GM12878 (cell line): Measurements from ENCODE around the gene MST1. TPM values are rescaled to one million over a fixed set of nuclear protein-coding genes. Genes with fewer than 3 reads are reported as not detected.

Source experiments
- CBX5 ChIP-seq: sonication (generic); IDR thresholded peaks from 2 replicates; pipeline ENCODE4 v1.6.1; 2016; ENCODE audit warnings: low read depth, moderate library complexity, mild to moderate bottlenecking, inconsistent platforms
- ESRRA ChIP-seq: IDR thresholded peaks from 2 replicates; pipeline ENCODE4 v1.6.1; 2012; ENCODE audit warnings: mild to moderate bottlenecking, low read length, improper control_type of control experiment
- GABPA ChIP-seq: IDR thresholded peaks from 2 replicates; pipeline ENCODE4 v1.6.1; 2014; ENCODE audit warnings: antibody characterized with exemption, low read depth, mild to moderate bottlenecking, inconsistent platforms
- GATAD2B ChIP-seq: fragments of 450-650 bp; conservative IDR thresholded peaks from 2 replicates; pipeline ENCODE4 v1.6.1; 2017; ENCODE audit warnings: low read depth, mild to moderate bottlenecking, moderate library complexity
- KDM1A ChIP-seq: fragments of 200-600 bp; sonication (generic); IDR thresholded peaks from 2 replicates; pipeline ENCODE4 v1.6.1; 2016; ENCODE audit warnings: borderline replicate concordance
- MEF2A ChIP-seq: IDR thresholded peaks from 2 replicates; pipeline ENCODE4 v1.6.1; 2011; ENCODE audit warnings: low read depth, mild to moderate bottlenecking, low read length, moderate library complexity; ENCODE audit not compliant: insufficient read depth
- NBN ChIP-seq: fragments of 450-650 bp; IDR thresholded peaks from 2 replicates; pipeline ENCODE4 v1.6.1; 2016
- NR2F1 ChIP-seq: fragments of 450-650 bp; conservative IDR thresholded peaks from 2 replicates; pipeline ENCODE4 v1.6.1; 2017; ENCODE audit warnings: mild to moderate bottlenecking
- POLR2A ChIP-seq: IDR thresholded peaks from 2 replicates; pipeline ENCODE4 v1.6.1; 2011; ENCODE audit warnings: low read depth, mild to moderate bottlenecking, low read length
- POLR2AphosphoS5 ChIP-seq: IDR thresholded peaks from 2 replicates; pipeline ENCODE4 v1.6.1; 2011; ENCODE audit warnings: mild to moderate bottlenecking, low read length, inconsistent platforms
- RELB ChIP-seq: fragments of 450-650 bp; IDR thresholded peaks from 2 replicates; pipeline ENCODE4 v1.6.1; 2017; ENCODE audit warnings: low read depth, mild to moderate bottlenecking, moderate library complexity
- SMAD5 ChIP-seq: IDR thresholded peaks from 2 replicates; pipeline ENCODE4 v1.6.1; 2016; ENCODE audit warnings: antibody characterized with exemption, low read depth
- TAF1 ChIP-seq: IDR thresholded peaks from 2 replicates; pipeline ENCODE4 v1.6.1; 2011; ENCODE audit warnings: mild to moderate bottlenecking, low read depth, low read length, borderline replicate concordance
- ZNF687 ChIP-seq: fragments of 450-650 bp; IDR thresholded peaks from 2 replicates; pipeline ENCODE4 v1.6.1; 2017; ENCODE audit warnings: mild to moderate bottlenecking, moderate library complexity
- polyA plus RNA-seq, 11 experiments: library from polyadenylated mRNA; depleted of rRNA in 4 of 11; unstranded in 6 of 11; stranded (reverse) in 5 of 11; fragments of >200 nt; fragmentation: Nextera tagmentation in 4 of 11; fragmentation: Illumina TruSeq in 1 of 11; extraction: Ambion mirVana in 4 of 11; extraction: Trizol in 1 of 11; gene quantifications; 1 replicate in 1 of 11; 2 replicates in 10 of 11; pipeline versions ENCODE4 v1.2.1 to v1.2.3, GENCODE V29; 2011 to 2016; ENCODE audit warnings: inconsistent platforms in 2 of 11, missing spikeins in 2 of 11, low read depth in 1 of 11
- total RNA-seq, 4 experiments: library from RNA; depleted of rRNA in 3 of 4; stranded (reverse); fragments of >200 nt in 3 of 4; fragmentation: Illumina TruSeq in 1 of 4; extraction: Trizol in 1 of 4; gene quantifications; 2 replicates each; pipeline versions ENCODE4 v1.2.1 to v1.2.3, GENCODE V29; 2013 to 2021
- TF ChIP-seq, protein P1 (sequence below): IDR thresholded peaks from 2 replicates; pipeline ENCODE4 v1.6.1; 2012; ENCODE audit warnings: mild to moderate bottlenecking, low read depth, low read length
- TF ChIP-seq, protein P2 (sequence below): fragments of 450-650 bp; IDR thresholded peaks from 2 replicates; pipeline ENCODE4 v1.6.1; 2016; ENCODE audit warnings: mild to moderate bottlenecking, moderate library complexity, borderline replicate concordance

Gene MST1
- total and polyA plus RNA-seq, 10 of the 15 experiments (the other 5 are each of a cell fraction or from before 2014, with no cell fraction given): 1.2 to 25.5 (median 4.1) TPM

DNA sequence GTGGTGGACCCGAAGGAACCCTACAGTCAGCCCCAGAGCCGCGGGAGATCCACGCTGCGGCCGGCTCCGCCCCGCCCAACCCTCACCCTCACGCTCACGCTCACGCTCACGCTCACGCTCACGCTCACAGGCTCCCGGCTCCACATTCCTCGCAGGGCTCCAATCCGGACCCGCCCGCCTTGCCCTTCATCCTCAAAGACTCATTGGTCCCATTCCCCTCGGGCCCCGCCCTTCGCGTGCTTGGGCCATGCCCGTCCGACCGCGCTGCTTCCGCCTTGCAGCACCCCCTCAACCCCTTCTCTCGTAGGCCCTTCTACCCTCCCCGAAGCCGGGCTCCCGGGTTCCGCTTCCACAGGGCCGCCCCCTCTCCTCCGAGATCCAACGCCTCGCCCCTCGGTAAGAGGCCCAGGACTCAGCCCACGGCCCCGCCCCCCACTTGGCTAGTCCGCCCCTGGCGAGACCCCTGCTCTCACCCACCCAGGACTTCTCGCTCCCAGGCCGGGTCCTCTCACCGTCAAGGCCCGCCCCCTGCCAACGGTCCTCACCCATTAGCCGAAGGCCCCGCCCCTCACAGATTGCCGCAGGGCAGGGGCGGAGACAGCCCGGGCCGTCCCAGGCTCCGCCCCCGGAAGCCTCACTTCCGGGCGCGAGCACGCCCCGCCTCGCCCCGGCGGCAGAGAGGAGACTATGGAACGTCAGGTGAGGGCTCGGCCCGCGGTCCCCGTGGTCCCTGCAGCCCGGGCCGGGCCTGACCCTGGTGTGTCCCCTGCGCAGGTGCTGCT is 15.4 kb downstream of the MST1 start, which contains the start of gene APEH (continued):
- TF ChIP-seq ZNF687 (peak; percentile 95), KDM1A (no peak), ESRRA (no peak), RELB (peak; percentile 87), POLR2AphosphoS5 (peak; percentile 36; the same call in 1 of the 2 replicates), GATAD2B (0 out of 2 replicates have a peak, but pooled peaks have one; percentile 60), CBX5 (no peak), TAF1 (0 out of 2 replicates have a peak, but pooled peaks have one; percentile 39), SMAD5 (0 out of 2 replicates have a peak, but pooled peaks have one; percentile 24), NR2F1 (peak; percentile 72), MEF2A (no peak), POLR2A (peak; percentile 90), GABPA (peak; percentile 83), NBN (peak; percentile 95)
- TF ChIP-seq, protein P1, sequence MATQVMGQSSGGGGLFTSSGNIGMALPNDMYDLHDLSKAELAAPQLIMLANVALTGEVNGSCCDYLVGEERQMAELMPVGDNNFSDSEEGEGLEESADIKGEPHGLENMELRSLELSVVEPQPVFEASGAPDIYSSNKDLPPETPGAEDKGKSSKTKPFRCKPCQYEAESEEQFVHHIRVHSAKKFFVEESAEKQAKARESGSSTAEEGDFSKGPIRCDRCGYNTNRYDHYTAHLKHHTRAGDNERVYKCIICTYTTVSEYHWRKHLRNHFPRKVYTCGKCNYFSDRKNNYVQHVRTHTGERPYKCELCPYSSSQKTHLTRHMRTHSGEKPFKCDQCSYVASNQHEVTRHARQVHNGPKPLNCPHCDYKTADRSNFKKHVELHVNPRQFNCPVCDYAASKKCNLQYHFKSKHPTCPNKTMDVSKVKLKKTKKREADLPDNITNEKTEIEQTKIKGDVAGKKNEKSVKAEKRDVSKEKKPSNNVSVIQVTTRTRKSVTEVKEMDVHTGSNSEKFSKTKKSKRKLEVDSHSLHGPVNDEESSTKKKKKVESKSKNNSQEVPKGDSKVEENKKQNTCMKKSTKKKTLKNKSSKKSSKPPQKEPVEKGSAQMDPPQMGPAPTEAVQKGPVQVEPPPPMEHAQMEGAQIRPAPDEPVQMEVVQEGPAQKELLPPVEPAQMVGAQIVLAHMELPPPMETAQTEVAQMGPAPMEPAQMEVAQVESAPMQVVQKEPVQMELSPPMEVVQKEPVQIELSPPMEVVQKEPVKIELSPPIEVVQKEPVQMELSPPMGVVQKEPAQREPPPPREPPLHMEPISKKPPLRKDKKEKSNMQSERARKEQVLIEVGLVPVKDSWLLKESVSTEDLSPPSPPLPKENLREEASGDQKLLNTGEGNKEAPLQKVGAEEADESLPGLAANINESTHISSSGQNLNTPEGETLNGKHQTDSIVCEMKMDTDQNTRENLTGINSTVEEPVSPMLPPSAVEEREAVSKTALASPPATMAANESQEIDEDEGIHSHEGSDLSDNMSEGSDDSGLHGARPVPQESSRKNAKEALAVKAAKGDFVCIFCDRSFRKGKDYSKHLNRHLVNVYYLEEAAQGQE: no peak
- TF ChIP-seq, protein P2, sequence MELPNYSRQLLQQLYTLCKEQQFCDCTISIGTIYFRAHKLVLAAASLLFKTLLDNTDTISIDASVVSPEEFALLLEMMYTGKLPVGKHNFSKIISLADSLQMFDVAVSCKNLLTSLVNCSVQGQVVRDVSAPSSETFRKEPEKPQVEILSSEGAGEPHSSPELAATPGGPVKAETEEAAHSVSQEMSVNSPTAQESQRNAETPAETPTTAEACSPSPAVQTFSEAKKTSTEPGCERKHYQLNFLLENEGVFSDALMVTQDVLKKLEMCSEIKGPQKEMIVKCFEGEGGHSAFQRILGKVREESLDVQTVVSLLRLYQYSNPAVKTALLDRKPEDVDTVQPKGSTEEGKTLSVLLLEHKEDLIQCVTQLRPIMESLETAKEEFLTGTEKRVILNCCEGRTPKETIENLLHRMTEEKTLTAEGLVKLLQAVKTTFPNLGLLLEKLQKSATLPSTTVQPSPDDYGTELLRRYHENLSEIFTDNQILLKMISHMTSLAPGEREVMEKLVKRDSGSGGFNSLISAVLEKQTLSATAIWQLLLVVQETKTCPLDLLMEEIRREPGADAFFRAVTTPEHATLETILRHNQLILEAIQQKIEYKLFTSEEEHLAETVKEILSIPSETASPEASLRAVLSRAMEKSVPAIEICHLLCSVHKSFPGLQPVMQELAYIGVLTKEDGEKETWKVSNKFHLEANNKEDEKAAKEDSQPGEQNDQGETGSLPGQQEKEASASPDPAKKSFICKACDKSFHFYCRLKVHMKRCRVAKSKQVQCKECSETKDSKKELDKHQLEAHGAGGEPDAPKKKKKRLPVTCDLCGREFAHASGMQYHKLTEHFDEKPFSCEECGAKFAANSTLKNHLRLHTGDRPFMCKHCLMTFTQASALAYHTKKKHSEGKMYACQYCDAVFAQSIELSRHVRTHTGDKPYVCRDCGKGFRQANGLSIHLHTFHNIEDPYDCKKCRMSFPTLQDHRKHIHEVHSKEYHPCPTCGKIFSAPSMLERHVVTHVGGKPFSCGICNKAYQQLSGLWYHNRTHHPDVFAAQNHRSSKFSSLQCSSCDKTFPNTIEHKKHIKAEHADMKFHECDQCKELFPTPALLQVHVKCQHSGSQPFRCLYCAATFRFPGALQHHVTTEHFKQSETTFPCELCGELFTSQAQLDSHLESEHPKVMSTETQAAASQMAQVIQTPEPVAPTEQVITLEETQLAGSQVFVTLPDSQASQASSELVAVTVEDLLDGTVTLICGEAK: peak; percentile 95
